ENCODE results near the gene DUSP8. TPM values are rescaled to one million over a fixed set of nuclear protein-coding genes. Genes with fewer than 3 reads are reported as not detected.

DUSP8 gene
- polyA plus RNA-seq, 1 donor from 2014 or later = 3.5 TPM

- no peak overlapping the region for H3K4me3 ChIP-seq (ENCODE audit: low read length)
- no peaks in the 10 kb centered on the region for H3K27me3 ChIP-seq (ENCODE audit: insufficient read depth, low read depth, low read length)
- H4K20me1 ChIP-seq (ENCODE audit: insufficient read depth) = no peaks in the 10 kb centered on the region
- H3K4me2 ChIP-seq (ENCODE audit: low read length) = no peak overlapping the region
- no peaks in the 10 kb centered on the region for H3K9me2 ChIP-seq (ENCODE audit: insufficient read depth, low read length)
- H3K27ac ChIP-seq (ENCODE audit: low read length) = no peak overlapping the region
- H3K9ac ChIP-seq (ENCODE audit: low read length) = no peak overlapping the region
- H2AFZ ChIP-seq (ENCODE audit: low read depth, low read length) = no peak overlapping the region
- H3K79me2 ChIP-seq (replicated peaks; ENCODE audit: insufficient read depth, low read length) = no peaks in the 10 kb centered on the region
- no peaks in the 10 kb centered on the region for H3K36me3 ChIP-seq (ENCODE audit: insufficient read depth, low read length)
- H3F3A ChIP-seq (ENCODE audit: insufficient read depth, low read length, poor library complexity, severe bottlenecking) = no peaks in the 10 kb centered on the region
- no peaks in the 10 kb centered on the region for H3K9me3 ChIP-seq (ENCODE audit: low read length)
- no peak for TF ChIP-seq RAD21 (conservative IDR thresholded peaks at IDR 0.05)
Measured at GRCh38 chr11:1520209-1520662, 51.8 kb downstream of the DUSP8 start.

DNA sequence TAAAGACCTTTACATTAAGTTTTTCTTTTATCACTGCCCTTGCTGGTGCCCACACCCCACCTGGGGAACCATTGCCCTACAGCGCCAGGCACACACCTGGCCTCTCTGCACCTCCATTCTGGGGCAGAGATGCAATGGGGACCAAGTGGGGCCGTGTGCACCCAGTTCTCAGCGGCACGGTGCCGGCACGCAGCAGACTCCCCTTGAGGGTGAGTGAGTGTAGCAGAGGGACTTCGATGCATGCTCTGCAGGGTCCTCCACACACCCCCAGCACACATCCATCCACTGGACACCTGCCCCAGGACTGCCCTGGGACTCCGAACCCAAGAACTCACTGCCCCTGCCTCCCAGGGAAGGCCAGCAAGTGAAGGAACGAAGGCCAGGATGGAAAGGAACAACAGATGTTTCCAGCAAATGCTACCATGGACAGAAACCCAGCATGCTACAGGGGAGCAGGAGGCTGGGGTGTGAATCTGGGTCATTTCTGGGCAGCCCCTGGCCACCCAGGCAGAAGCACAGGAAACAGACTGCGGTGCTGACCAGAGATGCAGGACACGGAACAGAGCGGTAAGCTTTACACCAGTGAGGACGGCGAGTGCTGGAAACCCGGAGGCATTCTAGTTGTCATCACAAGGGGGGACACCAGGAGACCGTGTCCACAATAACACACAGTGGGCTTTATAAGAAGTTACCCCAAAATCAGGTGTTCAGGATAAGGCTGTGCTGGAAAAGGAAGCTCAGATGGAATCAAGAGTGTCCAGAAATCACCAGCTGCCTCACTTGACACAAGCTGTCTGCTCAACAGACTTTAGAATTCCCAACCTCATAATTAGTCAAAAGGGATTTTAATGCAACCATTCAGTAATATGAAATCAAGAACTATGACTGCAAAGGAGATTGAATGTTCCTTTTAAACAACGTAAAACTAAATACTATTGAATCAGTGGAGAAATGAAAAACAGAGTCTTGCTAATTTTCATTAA, 52.8 kb downstream of the DUSP8 start:
- Histone ChIP-seq H3K27ac (ENCODE audit: low read length) (no peak overlapping the region), H3K9ac (ENCODE audit: low read length) (no peak overlapping the region), H3K79me2 (replicated peaks; ENCODE audit: insufficient read depth, low read length) (no peaks in the 10 kb centered on the region), H3K9me2 (ENCODE audit: insufficient read depth, low read length) (no peaks in the 10 kb centered on the region), H3K4me2 (ENCODE audit: low read length) (no peak overlapping the region), H2AFZ (ENCODE audit: low read depth, low read length) (no peak overlapping the region), H3K4me3 (ENCODE audit: low read length) (no peak overlapping the region), H3K27me3 (ENCODE audit: insufficient read depth, low read depth, low read length) (no peaks in the 10 kb centered on the region), H3F3A (ENCODE audit: insufficient read depth, low read length, poor library complexity, severe bottlenecking) (no peaks in the 10 kb centered on the region), H3K36me3 (ENCODE audit: insufficient read depth, low read length) (no peaks in the 10 kb centered on the region), H3K9me3 (ENCODE audit: low read length) (no peaks in the 10 kb centered on the region), H4K20me1 (ENCODE audit: insufficient read depth) (no peaks in the 10 kb centered on the region)
- no peak for TF ChIP-seq EZH2 (IDR thresholded peaks at IDR 0.05; ENCODE audit: borderline replicate concordance, insufficient read depth, low read length, poor library complexity, severe bottlenecking)
- no peak for TF ChIP-seq TAF1 (IDR thresholded peaks at IDR 0.05; ENCODE audit: low read depth)
- TF ChIP-seq EP300 (conservative IDR thresholded peaks at IDR 0.05; ENCODE audit: poor library complexity, severe bottlenecking) = no peak
- no peak for TF ChIP-seq CTCF (IDR thresholded peaks at IDR 0.05; ENCODE audit: poor library complexity, severe bottlenecking)
- TF ChIP-seq MXI1 (conservative IDR thresholded peaks at IDR 0.05; ENCODE audit: poor library complexity, severe bottlenecking) = no peak
- no peak for TF ChIP-seq SMC3 (conservative IDR thresholded peaks at IDR 0.05; ENCODE audit: poor library complexity)
- TF ChIP-seq RAD21 (conservative IDR thresholded peaks at IDR 0.05) = no peak
- TF ChIP-seq, protein P1, sequence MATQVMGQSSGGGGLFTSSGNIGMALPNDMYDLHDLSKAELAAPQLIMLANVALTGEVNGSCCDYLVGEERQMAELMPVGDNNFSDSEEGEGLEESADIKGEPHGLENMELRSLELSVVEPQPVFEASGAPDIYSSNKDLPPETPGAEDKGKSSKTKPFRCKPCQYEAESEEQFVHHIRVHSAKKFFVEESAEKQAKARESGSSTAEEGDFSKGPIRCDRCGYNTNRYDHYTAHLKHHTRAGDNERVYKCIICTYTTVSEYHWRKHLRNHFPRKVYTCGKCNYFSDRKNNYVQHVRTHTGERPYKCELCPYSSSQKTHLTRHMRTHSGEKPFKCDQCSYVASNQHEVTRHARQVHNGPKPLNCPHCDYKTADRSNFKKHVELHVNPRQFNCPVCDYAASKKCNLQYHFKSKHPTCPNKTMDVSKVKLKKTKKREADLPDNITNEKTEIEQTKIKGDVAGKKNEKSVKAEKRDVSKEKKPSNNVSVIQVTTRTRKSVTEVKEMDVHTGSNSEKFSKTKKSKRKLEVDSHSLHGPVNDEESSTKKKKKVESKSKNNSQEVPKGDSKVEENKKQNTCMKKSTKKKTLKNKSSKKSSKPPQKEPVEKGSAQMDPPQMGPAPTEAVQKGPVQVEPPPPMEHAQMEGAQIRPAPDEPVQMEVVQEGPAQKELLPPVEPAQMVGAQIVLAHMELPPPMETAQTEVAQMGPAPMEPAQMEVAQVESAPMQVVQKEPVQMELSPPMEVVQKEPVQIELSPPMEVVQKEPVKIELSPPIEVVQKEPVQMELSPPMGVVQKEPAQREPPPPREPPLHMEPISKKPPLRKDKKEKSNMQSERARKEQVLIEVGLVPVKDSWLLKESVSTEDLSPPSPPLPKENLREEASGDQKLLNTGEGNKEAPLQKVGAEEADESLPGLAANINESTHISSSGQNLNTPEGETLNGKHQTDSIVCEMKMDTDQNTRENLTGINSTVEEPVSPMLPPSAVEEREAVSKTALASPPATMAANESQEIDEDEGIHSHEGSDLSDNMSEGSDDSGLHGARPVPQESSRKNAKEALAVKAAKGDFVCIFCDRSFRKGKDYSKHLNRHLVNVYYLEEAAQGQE (IDR thresholded peaks at IDR 0.05; ENCODE audit: borderline replicate concordance) = no peak
- no peak for TF ChIP-seq POLR2AphosphoS5 (IDR thresholded peaks at IDR 0.05)
